IgD-negative memory B cell (primary cell): ENCODE data around the gene EGLN3. TPM values are rescaled to one million over a fixed set of nuclear protein-coding genes. Genes with fewer than 3 reads are reported as not detected.

Experiments
- H3K27ac Mint-ChIP-seq, 3 donors: one replicate each; pipeline ENCODE4 v1.8.0; 2020 to 2022; ENCODE audit warnings: mild to moderate bottlenecking in 3 of 3, mixed read lengths in 3 of 3, moderate library complexity in 1 of 3
- H3K27me3 Mint-ChIP-seq: one replicate; pipeline ENCODE4 v1.8.0; 2021; ENCODE audit warnings: mixed read lengths
- H3K36me3 Mint-ChIP-seq: one replicate; pipeline ENCODE4 v1.8.0; 2020; ENCODE audit warnings: mild to moderate bottlenecking, mixed read lengths
- H3K4me1 Mint-ChIP-seq, 3 donors: one replicate each; pipeline ENCODE4 v1.8.0; 2020 to 2022; ENCODE audit warnings: mixed read lengths in 3 of 3, mild to moderate bottlenecking in 1 of 3
- H3K4me3 Mint-ChIP-seq, 4 donors: one replicate each; pipeline ENCODE4 v1.8.0; 2020 to 2022; ENCODE audit warnings: mild to moderate bottlenecking in 4 of 4, mixed read lengths in 4 of 4, moderate library complexity in 3 of 4
- H3K9me3 Mint-ChIP-seq, 3 donors: one replicate each; pipeline ENCODE4 v1.8.0; 2020 to 2021; ENCODE audit warnings: mixed read lengths in 3 of 3, mild to moderate bottlenecking in 1 of 3
- polyA plus RNA-seq: library from polyadenylated mRNA; unstranded; fragments of 300-500 nt; fragmentation: Illumina TruSeq; gene quantifications from one replicate; pipeline ENCODE4 v1.2.3, GENCODE V29; 2021

The EGLN3 gene
- polyA plus RNA-seq, 1 donor from 2014 or later, result 0.60 TPM

DNA sequence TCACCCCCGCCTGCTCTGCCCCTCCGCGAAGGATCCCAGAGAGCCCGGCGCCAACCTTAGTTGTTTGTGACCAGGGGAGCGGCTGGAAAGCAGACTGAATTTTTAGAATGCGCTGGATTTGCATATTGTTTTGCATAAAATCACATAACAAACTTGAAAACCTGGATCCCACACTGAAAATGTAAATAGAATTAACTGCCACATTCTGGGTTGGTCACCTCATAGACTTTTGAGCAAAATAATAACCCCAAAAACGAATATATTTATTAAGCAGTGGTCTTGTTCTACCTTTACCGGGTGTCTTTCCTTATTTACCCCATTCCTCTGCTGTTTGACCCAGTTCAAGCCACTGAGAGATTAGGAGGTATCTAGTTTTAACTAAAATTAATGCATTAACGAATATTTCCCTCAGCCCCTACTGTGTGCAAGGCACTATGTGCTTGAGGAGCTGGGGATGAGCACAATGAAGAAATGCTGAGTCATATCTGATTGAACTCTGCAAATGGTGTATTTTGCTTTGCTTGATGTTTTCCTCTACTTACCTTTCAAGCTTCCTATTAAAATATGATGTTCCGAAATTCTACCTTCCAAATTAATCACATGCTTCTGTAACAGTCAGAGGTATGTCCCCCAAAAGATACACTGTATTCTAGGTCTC is 438 bp upstream of the EGLN3 start:
- Mint-ChIP-seq H3K36me3 (no peaks in the 10 kb centered on the region), H3K27ac (no peak overlapping the region), H3K27me3 (peaks cover 29% of the 10 kb centered on the region)

DNA sequence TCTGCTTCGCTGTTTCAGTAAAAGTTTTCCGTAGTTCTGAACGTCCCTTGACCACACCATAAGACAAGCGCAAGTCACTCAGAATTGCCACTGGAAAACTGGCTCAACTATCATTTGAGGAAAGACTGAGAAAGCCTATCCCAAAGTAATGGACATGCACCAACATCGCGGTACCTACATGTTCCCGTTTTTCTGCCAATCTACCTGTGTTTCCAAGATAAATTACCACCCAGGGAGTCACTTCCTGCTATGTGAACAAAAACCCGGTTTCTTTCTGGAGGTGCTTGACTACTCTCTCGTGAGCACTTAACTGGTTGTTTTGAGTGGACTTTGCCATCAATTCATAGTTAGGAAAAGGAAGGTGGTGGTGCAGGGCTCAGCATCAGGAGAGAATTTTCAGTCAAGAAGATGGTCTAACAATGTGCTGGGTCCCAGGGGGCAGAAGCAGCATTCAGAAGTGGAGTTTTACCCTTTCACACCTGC is 1.4 kb downstream of the EGLN3 start:
- Mint-ChIP-seq H3K27ac (no peak overlapping the region), H3K36me3 (no peaks in the 10 kb centered on the region), H3K27me3 (peaks cover 31% of the 10 kb centered on the region), H3K4me3 (peak overlapping the region in 3 of 4 donors; percentile 8 to 30 (median 25)), H3K4me1 (peaks cover 3 to 5% (median 4%) of the 10 kb centered on the region in 3 donors), H3K9me3 (peaks cover 0 to 11% (median 0%) of the 10 kb centered on the region in 3 donors)

More for the DNA sequence above, 438 bp upstream of the EGLN3 start:
- Mint-ChIP-seq H3K4me3 (peak overlapping the region in 2 of 4 donors; percentile 41 to 44), H3K4me1 (peaks cover 4 to 5% (median 5%) of the 10 kb centered on the region in 3 donors), H3K9me3 (peaks cover 0 to 13% (median 0%) of the 10 kb centered on the region in 3 donors)

DNA sequence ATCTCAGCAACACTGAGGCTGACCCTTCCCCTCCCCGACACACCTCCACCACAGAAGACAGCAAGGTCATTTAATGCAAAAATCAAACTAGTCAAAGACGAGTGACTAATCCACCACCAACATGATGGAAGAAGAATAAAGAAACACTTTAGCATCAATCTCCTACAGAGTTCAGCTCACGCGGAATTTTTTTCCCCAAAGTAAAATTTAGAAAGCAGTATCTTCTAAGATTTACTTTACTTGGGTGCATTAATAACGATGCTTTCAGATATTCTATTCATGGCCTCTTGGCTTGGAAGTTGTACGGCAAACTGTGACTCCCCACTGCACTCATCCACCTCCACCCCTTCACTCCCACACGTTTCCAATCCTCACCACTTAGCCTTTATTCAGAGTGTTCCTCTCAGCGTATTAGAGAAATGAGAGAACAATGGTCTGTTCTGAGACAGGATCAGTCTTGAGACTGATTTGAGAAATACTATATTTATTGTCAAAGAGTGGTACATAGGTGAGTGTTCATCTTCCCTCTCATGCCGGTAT is 1.9 kb downstream of the EGLN3 start:
- Mint-ChIP-seq H3K4me3 (peak overlapping the region in 1 of 4 donors; percentile 25), H3K27me3 (peaks cover 30% of the 10 kb centered on the region), H3K4me1 (peaks cover 3 to 5% (median 4%) of the 10 kb centered on the region in 3 donors)

DNA sequence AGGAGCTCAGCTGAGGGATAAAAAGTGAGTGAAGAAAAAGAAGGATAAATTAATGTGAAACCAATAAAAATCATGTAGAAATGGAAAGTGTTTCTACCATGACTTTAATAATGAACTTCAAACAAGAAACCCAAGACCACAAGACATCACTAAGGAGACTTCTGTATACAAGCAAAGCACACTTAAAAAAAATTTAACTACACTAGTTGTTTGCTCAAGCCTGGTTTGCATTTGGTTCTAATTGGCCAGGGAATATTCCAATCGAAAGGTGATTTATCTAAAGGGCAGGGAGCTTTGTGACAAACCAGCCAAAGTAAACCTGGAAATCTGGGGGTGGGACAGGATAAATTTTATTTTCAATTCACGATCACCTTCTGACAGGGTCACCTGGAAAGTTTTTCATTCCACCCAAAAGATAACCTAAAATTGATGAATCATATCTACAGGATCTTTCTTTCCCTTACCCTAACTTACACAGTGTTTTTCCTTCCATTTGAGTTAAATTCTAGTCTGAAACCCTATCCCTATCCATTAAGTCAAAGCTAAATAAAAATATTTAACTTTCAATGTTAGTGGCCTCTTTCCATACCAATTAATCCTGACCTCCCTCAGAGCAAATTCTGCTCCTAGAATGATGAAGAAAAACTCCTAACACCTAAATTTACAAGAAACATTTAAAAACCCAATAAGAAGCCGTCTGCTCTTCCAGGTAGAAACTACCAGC is 2.6 kb downstream of the EGLN3 start:
- H3K27ac Mint-ChIP-seq, result no peak overlapping the region
- H3K4me1 Mint-ChIP-seq, result peaks cover 3 to 5% (median 4%) of the 10 kb centered on the region in 3 donors
- no peaks in the 10 kb centered on the region for H3K36me3 Mint-ChIP-seq
- peaks cover 0 to 11% (median 0%) of the 10 kb centered on the region in 3 donors for H3K9me3 Mint-ChIP-seq
- H3K27me3 Mint-ChIP-seq, result peaks cover 30% of the 10 kb centered on the region
- H3K4me3 Mint-ChIP-seq, result no peak overlapping the region

More for the DNA sequence above, 1.9 kb downstream of the EGLN3 start:
- Mint-ChIP-seq H3K36me3 (no peaks in the 10 kb centered on the region), H3K27ac (no peak overlapping the region), H3K9me3 (peaks cover 0 to 11% (median 0%) of the 10 kb centered on the region in 3 donors)

DNA sequence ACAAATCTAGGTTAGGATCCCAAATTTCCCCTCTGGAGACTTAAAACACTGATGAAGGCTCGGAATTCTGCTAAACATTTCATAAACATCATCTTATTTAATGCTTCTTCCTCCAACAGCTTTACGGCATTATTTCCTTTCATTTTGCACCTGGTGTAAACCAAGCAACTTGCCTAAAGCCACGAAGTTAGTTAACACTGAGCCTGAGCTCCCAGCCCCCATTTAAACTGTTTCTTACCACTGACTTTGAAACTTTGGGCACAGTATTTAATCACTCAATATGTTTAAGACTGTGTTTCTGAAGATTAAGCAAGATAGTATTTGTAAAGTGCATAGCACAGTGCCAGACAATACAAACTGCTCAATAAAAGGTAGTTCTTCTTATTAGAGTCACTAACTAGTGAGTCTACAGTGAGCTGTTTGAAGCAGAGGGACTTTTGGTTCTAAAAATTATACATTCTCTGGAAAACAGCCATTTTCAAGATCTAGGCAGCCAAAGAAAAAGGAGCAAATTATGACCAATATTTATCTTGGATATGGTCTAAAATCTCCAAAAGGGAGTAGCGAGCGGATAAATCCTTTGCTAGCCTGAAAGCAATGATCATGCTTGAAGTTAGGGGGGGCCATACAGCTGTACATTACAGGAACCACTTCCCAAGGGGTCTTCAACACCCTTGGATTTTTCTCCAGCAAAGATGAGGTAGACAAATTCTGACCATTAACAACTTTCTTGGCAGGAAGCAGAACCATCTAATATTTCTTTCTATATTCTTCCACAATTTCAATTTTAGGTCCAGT is 4.0 kb downstream of the EGLN3 start:
- H3K27ac Mint-ChIP-seq, result no peak overlapping the region
- peaks cover 1 to 5% (median 4%) of the 10 kb centered on the region in 3 donors for H3K4me1 Mint-ChIP-seq
- peaks cover 23% of the 10 kb centered on the region for H3K27me3 Mint-ChIP-seq
- H3K9me3 Mint-ChIP-seq, result peaks cover 0 to 7% (median 0%) of the 10 kb centered on the region in 3 donors
- H3K4me3 Mint-ChIP-seq, result no peak overlapping the region
- H3K36me3 Mint-ChIP-seq, result no peaks in the 10 kb centered on the region

DNA sequence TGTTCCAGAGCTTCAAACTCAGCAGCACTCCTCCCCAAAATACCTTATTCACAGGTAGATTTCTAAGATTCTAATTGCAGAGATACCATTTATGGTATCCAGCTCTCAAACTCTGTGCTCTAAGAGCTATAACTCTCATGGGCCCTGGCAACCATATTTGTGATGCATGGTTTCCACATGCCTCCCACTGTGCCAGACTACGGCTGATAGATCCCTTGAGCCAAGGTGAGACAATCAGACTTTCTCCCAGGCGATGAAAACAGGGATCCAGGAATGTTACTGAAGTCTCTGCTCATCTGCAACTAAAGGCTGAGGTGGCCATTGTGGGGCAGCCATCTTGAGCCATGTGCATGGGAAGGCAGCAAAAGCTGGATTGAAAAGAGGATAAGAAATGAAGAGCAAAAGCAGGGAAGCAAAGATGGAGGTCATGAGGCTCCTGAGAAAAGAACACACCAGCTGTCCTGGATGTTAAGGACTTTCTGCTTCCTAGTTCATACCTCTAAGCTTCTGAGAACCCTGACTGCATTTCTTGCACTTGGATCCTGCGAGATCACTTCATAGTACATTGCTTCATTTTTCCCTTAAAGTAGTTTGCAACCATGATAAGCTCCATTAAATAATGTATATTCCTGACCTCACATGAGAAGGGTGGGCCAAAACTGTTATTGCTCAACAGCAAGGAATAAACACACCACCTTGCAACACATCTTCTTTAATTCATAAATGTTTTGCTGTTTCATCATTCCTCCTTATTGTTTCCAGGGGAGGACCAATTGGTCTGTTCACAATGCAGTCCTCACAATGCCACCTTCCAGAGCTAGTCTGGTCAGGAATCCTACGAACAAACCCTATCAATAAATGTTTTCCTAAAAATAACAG is 5.4 kb downstream of the EGLN3 start:
- H3K9me3 Mint-ChIP-seq, result peaks cover 0 to 7% (median 0%) of the 10 kb centered on the region in 3 donors
- peaks cover 16% of the 10 kb centered on the region for H3K27me3 Mint-ChIP-seq
- no peaks in the 10 kb centered on the region for H3K36me3 Mint-ChIP-seq
- peak overlapping the region in 1 of 4 donors; percentile 4 for H3K4me3 Mint-ChIP-seq
- H3K4me1 Mint-ChIP-seq, result peaks cover 0 to 1% (median 0%) of the 10 kb centered on the region in 3 donors
- no peak overlapping the region for H3K27ac Mint-ChIP-seq

DNA sequence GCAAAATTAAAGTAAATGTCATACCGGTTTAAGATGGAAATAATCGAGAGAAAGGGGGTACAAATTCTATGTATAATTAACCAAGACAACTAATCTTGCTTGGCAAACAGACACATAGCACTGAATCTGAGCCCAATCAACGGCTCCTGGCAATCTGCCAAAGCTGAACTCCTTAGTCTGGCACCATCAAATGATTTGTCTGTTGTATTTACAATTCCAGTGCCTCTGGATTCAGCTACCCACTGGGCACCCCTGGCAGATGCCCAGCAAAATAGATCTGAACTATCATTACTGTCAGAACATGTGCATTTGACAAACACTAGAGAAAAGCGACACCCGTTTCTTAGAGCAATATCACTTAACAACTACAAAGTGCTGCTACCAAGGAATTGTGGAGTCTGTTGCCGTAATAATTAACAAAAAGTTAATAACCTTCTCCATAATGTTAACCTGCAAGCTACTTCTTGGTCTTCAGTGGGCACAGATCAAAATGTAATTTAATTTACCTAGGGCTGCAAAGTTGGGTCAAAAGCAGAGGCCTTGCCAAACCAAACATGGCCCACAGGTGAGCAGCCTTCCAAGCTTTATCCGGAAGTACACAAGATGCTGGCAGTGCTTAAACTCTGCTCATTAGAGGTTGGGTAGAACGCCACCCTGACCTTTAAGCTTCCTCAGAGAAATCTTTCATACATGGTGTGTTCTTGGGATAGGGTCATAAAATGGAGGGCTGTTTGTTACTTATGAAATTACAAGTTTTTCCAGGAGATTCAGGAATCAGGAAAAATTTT is 7.6 kb downstream of the EGLN3 start:
- Mint-ChIP-seq H3K4me3 (no peak overlapping the region), H3K4me1 (peaks cover 0 to 1% (median 0%) of the 10 kb centered on the region in 3 donors), H3K27me3 (peaks cover 2% of the 10 kb centered on the region), H3K27ac (no peak overlapping the region), H3K9me3 (no peaks in the 10 kb centered on the region), H3K36me3 (no peaks in the 10 kb centered on the region)

DNA sequence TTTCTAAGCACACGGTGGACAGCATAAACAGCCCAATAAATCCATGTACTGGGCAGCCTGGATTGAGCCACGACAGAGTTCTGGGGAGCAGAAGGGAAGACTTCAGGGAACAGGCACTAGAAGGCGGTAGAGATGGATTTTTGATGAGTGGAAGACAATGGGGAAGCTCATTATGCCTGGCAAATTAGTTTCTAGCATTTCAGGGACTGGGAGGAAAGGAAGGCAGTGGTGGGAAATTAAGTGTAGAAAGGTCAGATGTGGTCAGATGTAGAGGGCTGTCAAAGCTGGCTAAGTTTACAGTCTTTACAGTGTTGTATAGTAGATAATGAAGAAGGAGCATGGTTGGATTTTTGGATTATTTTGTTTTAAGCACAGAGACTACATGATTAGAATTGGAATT is 9.2 kb downstream of the EGLN3 start:
- peaks cover 2% of the 10 kb centered on the region for H3K27me3 Mint-ChIP-seq
- peak overlapping the region in 1 of 3 donors; percentile 1 for H3K27ac Mint-ChIP-seq
- peaks cover 0 to 1% (median 0%) of the 10 kb centered on the region in 3 donors for H3K4me1 Mint-ChIP-seq
- no peaks in the 10 kb centered on the region for H3K9me3 Mint-ChIP-seq
- H3K4me3 Mint-ChIP-seq, result no peak overlapping the region
- H3K36me3 Mint-ChIP-seq, result no peaks in the 10 kb centered on the region

DNA sequence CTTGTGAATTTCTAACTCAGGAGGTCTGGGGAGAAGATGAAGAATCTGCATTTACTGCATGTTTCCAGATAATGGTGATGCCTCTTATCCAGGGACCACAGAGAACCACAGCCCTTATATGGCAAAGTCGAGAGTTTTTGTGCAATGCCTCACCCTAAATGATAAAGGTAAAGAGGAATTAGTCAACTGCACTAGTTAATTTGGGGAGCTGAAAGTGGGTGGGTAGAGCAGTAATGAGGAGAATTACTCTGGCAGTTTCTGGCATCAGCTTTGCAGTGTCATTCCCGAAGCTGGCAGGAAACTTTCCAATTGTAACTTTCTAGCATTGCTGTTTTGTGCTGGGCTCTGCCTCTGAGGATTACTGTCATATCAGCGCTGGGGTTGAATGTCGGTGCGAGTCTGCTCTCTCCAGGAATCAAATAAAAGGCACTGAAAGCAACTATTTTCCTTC is 10.3 kb downstream of the EGLN3 start:
- H3K9me3 Mint-ChIP-seq, result no peaks in the 10 kb centered on the region
- no peaks in the 10 kb centered on the region for H3K36me3 Mint-ChIP-seq
- H3K27ac Mint-ChIP-seq, result no peak overlapping the region

DNA sequence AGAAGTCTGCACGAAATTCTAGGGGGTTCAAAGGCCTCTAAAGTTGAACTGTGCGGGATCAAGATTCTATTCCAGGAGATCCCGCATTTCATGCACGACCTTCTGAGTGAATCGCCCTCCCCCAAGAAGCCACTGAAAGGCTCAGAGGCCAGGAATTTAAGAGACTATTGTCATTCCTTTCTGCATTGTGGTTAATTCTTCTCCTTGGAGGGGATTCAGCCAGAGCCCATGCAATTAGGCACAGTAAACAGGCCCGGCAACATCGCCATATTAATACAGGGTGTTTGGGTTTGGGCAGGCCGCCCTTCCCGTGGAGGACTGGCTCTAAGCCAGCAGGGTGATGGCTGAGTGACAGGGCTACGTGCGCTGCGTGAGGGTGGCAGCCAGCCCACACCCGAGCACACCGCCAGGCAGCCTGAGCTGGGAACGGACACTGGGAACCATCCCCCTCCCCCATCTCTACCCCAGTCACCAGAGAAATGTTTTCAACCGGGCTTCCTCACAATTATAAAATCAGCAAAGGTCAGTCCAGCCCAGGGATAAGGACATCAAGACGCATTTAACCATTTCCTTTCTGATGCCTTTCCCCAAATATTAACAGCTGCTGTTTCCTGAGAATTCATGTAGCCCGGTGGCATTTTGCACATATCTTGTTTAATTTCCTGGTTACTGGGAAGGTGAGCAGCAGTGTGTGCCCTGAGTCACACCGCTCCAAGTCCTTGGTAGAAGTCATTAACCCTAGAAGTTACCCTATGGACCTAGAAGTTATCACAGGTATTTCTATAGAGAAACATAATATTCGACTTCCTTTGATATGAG is 12.5 kb downstream of the EGLN3 start:
- no peaks in the 10 kb centered on the region for H3K9me3 Mint-ChIP-seq
- H3K4me3 Mint-ChIP-seq, result no peak overlapping the region
- H3K36me3 Mint-ChIP-seq, result no peaks in the 10 kb centered on the region
- no peaks in the 10 kb centered on the region for H3K4me1 Mint-ChIP-seq
- H3K27ac Mint-ChIP-seq, result no peak overlapping the region
- H3K27me3 Mint-ChIP-seq, result no peaks in the 10 kb centered on the region

More for the DNA sequence above, 10.3 kb downstream of the EGLN3 start:
- H3K27me3 Mint-ChIP-seq, result peaks cover 2% of the 10 kb centered on the region
- no peaks in the 10 kb centered on the region for H3K4me1 Mint-ChIP-seq
- H3K4me3 Mint-ChIP-seq, result no peak overlapping the region

DNA sequence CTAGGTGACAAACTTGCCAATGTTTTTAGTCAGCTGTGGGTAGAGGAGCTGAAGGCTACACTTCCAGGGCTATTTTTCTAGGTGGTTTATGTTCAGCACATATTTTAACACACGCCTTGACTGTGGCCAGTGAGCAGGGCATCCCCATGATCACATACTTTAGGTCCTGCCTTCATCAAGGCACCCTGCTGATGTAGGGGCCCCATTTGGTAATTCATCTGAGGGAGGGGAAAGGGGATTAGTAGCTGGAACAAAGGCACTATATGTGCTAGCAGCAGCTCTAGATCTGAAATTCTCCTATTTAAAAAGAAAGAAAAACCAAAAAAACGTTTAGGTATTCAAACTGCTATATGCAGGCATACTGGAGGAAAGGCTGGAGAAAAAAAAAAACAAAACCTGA is 14.5 kb downstream of the EGLN3 start:
- Mint-ChIP-seq H3K4me1 (no peaks in the 10 kb centered on the region), H3K36me3 (no peaks in the 10 kb centered on the region), H3K27ac (no peak overlapping the region), H3K4me3 (no peak overlapping the region), H3K27me3 (peaks cover 1% of the 10 kb centered on the region), H3K9me3 (peaks cover 0 to 2% (median 0%) of the 10 kb centered on the region in 3 donors)

DNA sequence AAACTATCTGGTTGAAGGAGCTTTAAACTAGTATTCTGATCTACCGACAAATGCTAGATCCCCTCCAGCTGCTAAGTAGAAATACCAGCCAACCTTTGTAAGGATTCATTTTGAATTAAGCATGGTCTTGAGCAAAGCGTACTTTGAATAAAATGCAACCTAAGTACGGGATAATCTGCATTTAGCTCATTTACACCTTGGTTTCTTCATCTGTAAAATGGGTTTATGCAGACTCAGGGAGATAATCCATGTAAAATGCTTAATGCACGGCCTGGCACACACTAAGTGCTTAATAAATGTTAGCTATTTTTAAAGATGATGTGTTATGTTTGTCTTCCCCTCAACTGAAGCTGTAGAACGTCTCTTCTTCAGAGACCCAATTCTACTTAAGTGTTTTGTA is 15.9 kb downstream of the EGLN3 start:
- Mint-ChIP-seq H3K9me3 (peaks cover 0 to 2% (median 0%) of the 10 kb centered on the region in 3 donors), H3K36me3 (no peaks in the 10 kb centered on the region), H3K27me3 (peaks cover 4% of the 10 kb centered on the region), H3K4me3 (no peak overlapping the region), H3K4me1 (no peaks in the 10 kb centered on the region), H3K27ac (no peak overlapping the region)
